OCI-LY3 (cell line): Measurements from ENCODE around the gene HERC4.

Experiments
- CTCF ChIP-seq: fragments of 200-600, 300-600 bp; sonication (generic); IDR thresholded peaks from 2 replicates; pipeline ENCODE4 v1.5.1; 2014; ENCODE audit warnings: antibody characterized with exemption, low read length, low read depth
- EZH2phosphoT487 ChIP-seq: fragments of 200-600 bp; shearing (Covaris generic); IDR thresholded peaks from 2 replicates; pipeline ENCODE4 v1.6.1; 2018; ENCODE audit warnings: antibody characterized with exemption, mixed run types, low read depth

GRCh38 chr10:68047554-68048327 is 27.3 kb downstream of the HERC4 start:
- TF ChIP-seq CTCF = no peak
- TF ChIP-seq EZH2phosphoT487 = no peak
